Left renal pelvis (tissue), 4 donors: Measurements from ENCODE around the gene CCDC88C. TPM values are rescaled to one million over a fixed set of nuclear protein-coding genes. Genes with fewer than 3 reads are reported as not detected.

ENCODE experiments used
- DNase-seq, 4 donors: peaks; one replicate each; pipeline ENCODE4 v3.0.0-alpha.2; 2013; ENCODE audit warnings: low read depth in 4 of 4, low spot score in 3 of 4
- polyA plus RNA-seq, 4 donors: library from polyadenylated mRNA; unstranded; fragments of 120-200 nt; gene quantifications; one replicate each; pipeline ENCODE4 v1.2.1, GENCODE V29; 2013; ENCODE audit not compliant: insufficient read length in 4 of 4

CCDC88C gene
- polyA plus RNA-seq, 4 donors, result 8.9 to 46.7 (median 32.2) TPM

DNA sequence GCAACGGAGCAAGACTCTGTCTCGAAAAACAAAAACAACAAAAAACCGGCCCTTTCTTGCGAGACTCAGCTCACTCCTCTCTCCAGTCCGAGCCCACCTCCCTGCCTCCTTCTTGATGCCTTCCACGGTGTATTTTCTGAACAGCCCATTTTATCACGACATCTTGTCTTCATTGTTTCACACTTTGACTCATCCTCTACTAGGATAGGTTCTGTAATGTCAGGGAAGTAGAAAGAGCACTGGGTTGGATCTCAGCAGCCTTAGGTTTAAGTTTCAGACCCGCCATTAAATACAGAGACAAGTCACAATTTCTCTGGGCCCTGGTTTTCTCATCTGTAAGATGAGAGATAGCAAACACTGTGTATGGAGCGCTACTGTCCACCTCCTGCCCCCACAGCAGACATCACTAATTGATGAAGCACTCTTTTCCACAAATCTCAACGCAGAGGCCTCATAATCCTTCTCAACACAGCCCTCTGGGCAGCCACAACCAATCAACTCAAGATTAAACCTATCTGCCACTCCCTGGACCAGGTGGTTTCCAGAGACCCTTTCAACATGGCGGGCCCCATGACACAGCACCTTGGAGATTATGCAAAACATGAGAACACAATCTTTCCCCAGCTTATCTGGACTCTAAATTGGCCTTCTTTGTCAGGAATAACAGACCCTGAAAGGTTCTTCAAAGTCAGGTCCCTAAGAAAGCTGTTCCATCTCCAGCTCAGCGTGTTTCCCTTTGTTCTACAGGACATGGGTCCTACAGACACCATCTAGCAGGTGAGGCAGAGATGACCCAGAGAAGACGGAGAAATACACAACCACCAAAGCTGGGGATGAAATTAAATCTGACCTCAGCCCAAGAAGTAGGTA is 35.6 kb downstream of the CCDC88C start:
- no peak for DNase-seq

DNA sequence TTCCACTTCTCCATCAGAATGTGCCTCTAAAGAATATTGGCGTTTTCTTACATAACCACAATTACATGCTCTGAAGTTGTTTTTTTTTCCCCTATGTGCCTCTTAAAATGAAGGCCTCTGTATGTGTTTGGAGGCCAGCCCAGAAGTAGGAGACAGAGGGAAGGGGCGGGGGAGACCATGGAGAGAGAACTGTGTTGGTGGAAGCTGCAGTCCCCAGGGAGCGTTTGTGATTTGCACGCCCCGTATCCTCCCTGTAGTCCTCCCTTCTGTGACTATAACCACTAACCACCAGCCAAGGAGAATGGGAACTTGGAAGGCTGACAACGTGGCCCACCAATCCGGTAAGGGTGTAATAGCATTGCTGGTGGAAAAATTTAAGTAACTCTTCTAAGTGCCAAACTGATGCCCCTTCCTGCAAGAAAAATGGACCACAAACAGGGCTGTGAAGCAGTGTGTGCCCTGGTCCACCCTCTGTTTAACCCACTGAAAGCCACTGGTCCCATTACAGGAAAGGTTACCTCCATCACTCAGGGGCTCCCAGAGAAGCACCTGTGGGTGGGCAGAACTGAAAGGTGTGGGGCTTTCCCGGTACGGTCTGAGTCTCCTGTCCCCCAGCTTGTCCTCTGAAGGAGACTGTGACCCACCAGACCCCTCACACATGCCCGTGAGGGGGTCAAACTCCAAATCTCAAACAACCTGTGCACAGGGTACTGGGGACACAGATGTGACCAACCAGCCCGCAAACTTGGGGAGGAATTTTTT is 36.8 kb downstream of the CCDC88C start:
- no peak for DNase-seq

- no peak for DNase-seq
These were observed 37.5 kb downstream of the CCDC88C start for GRCh38 chr14:91380123-91380522.

DNA sequence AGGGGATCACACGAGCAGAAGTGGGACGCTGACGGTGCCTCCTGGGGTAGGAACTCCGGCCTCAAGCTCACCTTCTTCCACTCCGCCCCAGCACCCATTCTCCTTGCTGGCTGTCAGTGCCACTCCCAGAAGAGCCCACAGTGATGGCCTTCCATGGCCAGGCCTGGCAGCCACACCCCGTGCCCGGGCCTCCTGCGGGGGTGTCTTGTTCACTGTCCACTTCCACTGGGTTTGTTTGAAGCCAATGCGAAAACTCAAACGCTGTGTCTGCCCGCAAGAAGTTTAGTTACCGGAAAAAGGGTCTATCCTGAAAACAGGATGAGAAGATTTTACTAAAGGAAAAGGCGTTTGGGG is 38.1 kb downstream of the CCDC88C start:
- no peak for DNase-seq

DNA sequence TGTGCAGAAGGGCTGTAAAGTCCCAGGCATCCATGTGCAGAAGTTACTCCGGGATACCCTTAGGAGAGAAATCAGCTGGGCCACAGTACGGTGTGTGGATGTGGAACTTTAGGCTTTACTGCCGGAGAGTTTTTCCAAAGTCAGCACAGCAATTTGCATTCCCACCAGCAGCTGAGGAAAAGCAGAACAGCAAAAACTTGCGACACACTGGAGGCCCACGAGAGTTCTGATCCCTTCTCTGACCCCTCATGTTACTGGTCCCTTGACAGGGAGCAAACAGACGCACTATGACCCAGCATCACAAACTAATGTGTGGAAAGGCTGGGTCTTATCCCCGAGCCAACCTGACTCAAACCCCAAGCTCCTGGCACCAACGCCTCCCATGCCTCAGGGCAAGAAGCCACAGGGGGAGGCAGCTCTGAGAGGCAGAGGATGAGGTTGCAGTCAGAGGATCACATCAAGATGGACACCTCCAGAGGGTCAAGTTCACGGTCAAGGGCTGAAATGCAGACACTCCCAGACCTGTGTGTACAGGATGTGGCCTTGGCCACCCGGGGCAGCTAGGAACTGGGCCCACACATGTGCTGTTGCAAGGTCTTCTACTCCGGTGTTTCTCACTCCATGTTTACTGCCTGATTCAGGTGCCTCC is 38.6 kb downstream of the CCDC88C start:
- DNase-seq, result no peak

GRCh38 chr14:91377700-91378652 is 39.6 kb downstream of the CCDC88C start:
- no peak for DNase-seq

DNA sequence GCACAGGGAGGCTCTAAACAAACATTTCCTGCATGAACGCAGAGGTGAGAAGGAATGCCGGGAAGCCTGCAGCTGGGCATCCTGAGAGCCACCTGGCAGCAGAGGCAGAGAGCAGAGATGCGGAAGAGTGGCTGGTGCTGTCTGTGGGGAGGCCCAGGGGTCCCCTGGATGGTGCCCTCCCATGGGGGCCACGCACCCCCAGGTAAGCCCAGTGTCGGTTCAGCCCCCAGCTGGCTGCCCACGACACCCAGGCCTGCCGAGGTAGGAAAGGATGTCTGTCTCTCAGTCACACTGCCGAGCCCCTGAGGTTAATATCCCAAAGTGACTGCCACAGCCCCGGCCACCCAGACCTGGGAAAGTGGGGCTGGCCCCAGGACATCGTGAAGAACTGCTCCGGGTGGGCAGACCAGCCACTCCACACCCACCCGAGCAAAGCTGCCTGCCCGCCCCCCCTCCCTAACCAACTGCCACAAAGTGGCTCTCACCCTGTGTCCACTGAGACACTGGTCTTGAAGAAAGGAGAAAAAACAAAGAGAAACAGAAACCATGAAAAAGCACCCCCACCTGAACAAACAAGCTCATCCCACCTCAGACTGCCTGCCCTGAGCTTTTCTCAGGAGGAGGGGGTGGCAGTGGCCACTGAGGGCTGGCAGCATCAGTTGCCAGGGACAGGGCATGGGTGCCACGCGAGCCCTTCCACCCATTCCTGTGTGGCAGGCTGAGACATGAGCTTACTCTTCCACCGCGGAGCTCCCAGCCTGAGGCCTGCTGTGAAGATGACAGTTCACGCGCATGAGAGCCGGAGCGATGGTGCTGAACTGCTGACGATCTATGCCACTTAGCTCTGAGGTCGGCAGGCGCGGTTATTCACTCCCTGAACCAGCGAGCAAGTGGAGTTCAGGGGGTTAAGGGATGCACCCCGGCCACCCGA is 40.8 kb downstream of the CCDC88C start:
- no peak for DNase-seq

GRCh38 chr14:91375720-91376452 is 41.7 kb downstream of the CCDC88C start:
- DNase-seq, result no peak

DNA sequence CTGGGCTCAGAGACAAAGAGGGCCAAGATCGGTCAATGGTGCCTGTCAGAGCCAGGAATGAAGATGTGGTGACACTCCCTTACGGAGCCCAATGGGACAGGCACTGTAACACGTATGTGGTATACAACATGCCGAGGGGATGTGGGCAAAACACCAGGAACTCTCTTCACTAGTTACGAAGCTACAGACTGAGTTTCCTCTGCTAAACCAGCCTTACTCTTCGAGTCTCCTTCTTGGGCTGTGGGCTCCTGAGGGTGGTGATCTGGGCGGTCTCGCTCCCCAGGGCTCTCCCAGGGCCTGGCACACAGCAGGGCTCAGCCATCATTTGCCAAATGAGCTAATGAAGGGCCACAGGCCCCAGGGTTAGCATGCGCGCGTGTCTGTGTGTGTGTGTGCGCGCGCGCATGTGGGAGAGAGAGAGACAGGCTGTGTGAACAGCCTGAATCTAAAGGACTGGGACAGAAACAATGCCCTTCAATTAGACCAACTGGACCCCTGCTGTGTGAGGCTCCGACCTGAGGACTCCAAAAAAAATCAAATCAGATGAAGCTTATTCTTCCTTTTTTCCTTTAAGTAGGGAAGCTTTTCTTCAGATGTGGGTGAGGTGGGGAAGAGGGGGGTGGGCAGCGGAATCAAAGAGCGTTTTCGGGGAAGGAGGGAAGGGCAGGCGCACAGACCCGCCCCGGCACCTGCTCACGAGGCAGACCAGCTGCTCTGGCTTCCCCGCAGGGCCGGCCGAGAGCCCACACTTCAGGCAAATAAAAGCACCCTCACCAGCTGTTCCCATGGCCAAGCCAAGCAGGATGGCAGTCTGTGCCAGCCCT is 42.5 kb downstream of the CCDC88C start:
- no peak for DNase-seq

DNA sequence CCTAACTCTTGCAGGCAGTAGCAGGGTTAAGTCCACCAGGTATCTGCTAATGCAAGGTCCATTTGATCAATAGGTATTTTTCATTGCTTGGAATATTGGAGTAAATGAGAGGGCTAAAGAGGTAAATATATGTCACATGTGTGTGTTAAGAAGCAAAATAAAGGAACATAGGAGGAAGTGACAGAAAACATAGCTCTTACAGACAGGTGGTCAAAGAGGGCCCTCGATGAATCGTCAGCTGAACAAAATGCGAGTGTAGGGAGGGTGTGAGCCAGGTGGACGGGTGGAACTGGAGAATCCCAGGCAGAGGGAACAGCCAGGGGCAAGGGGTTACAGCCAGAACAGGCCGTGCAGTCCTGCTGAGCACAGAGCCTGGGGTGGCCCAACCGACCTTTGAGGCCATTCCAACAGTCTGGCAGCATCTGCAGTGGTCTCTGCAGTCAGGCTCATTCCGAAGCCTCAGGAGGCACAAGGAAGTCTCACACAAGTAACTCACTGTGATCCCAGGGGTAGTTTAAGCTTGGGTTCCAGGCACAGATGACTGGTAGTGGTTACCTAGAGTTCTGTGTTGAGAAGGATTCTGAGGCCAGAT is 43.2 kb downstream of the CCDC88C start:
- DNase-seq, result no peak

DNA sequence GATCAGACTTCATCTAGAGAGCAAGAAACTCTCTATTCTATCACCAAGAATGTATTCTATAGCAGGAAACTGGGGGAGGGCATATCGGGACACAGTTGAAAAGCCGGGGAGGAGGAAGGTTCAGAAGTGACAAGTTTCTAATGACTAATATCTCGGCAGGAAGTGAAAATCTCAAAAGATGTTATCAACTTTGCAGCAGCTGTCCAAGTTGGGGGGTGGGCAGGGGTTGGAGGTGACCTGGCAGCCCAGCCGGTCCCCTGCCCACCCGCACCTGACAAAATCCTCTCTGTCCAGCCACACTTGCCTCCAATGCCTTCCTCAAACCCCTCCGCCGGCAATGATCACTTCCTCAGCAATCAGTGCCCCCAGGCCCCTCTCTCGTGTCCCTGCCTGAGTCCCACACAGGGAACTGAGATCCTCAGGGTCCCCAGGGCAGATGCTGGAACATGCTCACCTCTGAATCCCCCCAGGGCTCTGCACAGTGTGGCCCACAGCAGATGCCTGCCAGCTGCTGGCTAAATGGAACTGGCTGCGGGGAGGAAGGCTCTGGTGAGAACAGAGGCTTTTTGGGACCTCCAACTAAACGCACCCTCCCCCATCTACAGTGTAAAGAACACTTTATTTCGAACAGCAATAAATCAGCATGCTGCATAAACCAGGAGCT is 43.9 kb downstream of the CCDC88C start:
- DNase-seq, result no peak

- no peak for DNase-seq
These were observed 44.7 kb downstream of the CCDC88C start for GRCh38 chr14:91372671-91373495.

- DNase-seq, result no peak
These were observed 45.6 kb downstream of the CCDC88C start for GRCh38 chr14:91371990-91372375.

- no peak for DNase-seq
These were observed 46.3 kb downstream of the CCDC88C start for GRCh38 chr14:91371011-91371989.
